HFFc6 (cell line): ENCODE results near the gene TRAPPC8. TPM values are rescaled to one million over a fixed set of nuclear protein-coding genes. Genes with fewer than 3 reads are reported as not detected.
"Not testable (repeated sequence)": the region's sequence is repeated elsewhere in the genome, so short reads cannot be mapped to it uniquely, and the experiment has no call there.

Source experiments
- DNase-seq: peaks from one replicate; pipeline ENCODE4 v3.0.0-alpha.2; 2018
- H3K27ac Mint-ChIP-seq: 2 replicates; pipeline ENCODE4 v1.8.0; 2020; ENCODE audit warnings: mild to moderate bottlenecking, mixed read lengths
- H3K27me3 Mint-ChIP-seq: 2 replicates; pipeline ENCODE4 v1.8.0; 2021; ENCODE audit warnings: mild to moderate bottlenecking, moderate library complexity, mixed read lengths; ENCODE audit not compliant: insufficient read depth
- H3K36me3 Mint-ChIP-seq: 2 replicates; pipeline ENCODE4 v1.8.0; 2021; ENCODE audit warnings: low read depth, mixed read lengths
- H3K4me1 Mint-ChIP-seq: 2 replicates; pipeline ENCODE4 v1.8.0; 2020; ENCODE audit warnings: low read depth, mixed read lengths
- H3K4me3 Mint-ChIP-seq: 2 replicates; pipeline ENCODE4 v1.8.0; 2020; ENCODE audit warnings: mild to moderate bottlenecking, moderate library complexity, mixed read lengths
- H3K9me3 Mint-ChIP-seq: 2 replicates; pipeline ENCODE4 v1.8.0; 2020; ENCODE audit warnings: mild to moderate bottlenecking, mixed read lengths
- CTCF ChIP-seq: fragments of 200-600 bp; sonication (generic); IDR thresholded peaks from 2 replicates; pipeline ENCODE4 v1.5.0; 2021; ENCODE audit warnings: antibody characterized with exemption, mild to moderate bottlenecking
- total RNA-seq, 6 experiments: library from RNA; stranded (reverse); fragmentation: NEBNext Ultra II Directional; extraction: Animal tissue kit (Norgen Biotek cat#: 25700); gene quantifications; 2 replicates in 1 of 6; 3 replicates in 5 of 6; pipeline ENCODE4 v1.2.3, GENCODE V29; 2021

Gene TRAPPC8
- total RNA-seq, 6 experiments from 2014 or later = 26.0 to 31.4 (median 29.1) TPM

DNA sequence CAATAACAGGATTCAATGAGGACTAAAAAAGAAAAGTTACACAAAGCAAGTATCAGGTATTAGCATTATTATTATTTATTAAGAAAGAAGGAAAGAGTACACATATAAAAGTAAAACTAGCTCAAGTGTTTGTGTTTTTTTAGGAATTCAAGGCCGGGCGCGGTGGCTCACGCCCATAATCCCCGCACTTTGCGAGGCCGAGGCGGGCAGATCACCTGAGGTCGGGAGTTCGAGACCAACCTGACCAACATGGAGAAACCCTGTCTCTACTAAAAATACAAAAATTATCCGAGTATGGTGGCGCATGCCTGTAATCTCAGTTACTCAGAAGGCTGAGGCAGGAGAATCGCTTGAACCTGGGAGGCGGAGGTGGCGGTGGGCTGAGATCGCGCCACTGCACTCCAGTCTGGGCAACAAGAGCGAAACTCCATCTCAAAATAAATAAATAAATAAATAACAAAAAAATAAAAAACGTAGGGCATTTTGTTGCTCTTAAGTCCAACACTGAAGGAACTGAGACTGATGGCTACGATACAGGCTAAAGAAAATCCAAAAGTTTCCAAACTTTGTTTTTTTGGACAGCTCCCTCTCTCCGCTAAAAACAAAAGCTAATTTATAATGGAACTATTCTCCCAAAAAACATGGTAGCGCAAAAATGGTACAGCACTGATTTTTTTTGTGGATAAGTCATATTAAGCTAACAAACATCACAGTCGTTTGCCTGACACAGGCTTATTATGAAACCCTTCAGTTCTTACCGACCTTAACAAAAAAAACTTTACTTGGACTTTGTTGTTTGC, 1.7 kb downstream of the TRAPPC8 start:
- Mint-ChIP-seq H3K9me3 (no peaks in the 10 kb centered on the region), H3K27me3 (peaks cover 2% of the 10 kb centered on the region), H3K4me1 (peaks cover 34% of the 10 kb centered on the region), H3K27ac (peak overlapping the region; percentile 11; the same call in 1 of the 2 replicates), H3K4me3 (peak overlapping the region; percentile 98), H3K36me3 (peaks cover 14% of the 10 kb centered on the region)
- DNase-seq = no peak
- TF ChIP-seq CTCF = no peak

DNA sequence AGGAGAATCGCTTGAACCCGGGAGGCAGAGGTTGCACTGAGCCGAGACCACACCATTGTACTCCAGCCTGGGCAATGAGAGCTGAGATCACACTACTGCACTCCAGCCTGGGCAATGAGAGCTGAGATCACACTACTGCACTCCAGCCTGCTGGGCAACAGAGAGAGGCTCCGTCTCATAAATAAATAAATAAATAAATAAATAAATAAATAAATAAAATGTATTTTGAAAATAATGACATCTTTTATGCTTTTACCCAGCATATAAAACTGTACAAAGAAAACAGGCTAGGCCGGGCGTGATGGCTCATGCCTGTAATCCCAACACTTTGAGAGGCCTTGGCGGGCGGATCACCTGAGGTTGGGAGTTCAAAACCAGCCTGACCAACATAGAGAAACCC, 8.2 kb downstream of the TRAPPC8 start:
- H3K4me1 Mint-ChIP-seq = peaks cover 27% of the 10 kb centered on the region
- H3K4me3 Mint-ChIP-seq, H3K9me3 Mint-ChIP-seq, H3K36me3 Mint-ChIP-seq, H3K27ac Mint-ChIP-seq, H3K27me3 Mint-ChIP-seq, DNase-seq: not testable (repeated sequence)

DNA sequence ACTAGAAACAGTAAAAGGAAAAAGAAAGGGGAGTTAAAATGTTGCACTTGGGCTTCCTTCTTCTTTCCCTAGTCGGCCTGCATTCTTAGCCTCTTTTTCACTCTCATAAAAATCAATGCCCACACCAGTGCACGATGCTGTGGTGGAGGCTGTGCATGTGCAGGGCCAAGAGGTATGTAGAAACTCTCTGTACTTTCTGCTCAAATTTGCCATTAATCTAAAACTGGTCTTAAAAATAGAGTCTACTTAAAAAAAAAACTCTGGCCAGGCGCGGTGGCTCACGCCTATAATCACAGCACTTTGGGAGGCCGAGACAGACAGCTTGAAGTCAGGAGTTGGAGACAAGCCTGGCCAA, 11.1 kb downstream of the TRAPPC8 start:
- peak overlapping the region; percentile 49; the same call in 1 of the 2 replicates for H3K4me3 Mint-ChIP-seq
- peak; percentile 74 for DNase-seq
- H3K9me3 Mint-ChIP-seq = no peaks in the 10 kb centered on the region
- TF ChIP-seq CTCF = no peak
- H3K27me3 Mint-ChIP-seq = no peaks in the 10 kb centered on the region
- H3K36me3 Mint-ChIP-seq = peaks cover 8% of the 10 kb centered on the region
- H3K4me1 Mint-ChIP-seq = peaks cover 25% of the 10 kb centered on the region
- H3K27ac Mint-ChIP-seq = peak overlapping the region; percentile 83

DNA sequence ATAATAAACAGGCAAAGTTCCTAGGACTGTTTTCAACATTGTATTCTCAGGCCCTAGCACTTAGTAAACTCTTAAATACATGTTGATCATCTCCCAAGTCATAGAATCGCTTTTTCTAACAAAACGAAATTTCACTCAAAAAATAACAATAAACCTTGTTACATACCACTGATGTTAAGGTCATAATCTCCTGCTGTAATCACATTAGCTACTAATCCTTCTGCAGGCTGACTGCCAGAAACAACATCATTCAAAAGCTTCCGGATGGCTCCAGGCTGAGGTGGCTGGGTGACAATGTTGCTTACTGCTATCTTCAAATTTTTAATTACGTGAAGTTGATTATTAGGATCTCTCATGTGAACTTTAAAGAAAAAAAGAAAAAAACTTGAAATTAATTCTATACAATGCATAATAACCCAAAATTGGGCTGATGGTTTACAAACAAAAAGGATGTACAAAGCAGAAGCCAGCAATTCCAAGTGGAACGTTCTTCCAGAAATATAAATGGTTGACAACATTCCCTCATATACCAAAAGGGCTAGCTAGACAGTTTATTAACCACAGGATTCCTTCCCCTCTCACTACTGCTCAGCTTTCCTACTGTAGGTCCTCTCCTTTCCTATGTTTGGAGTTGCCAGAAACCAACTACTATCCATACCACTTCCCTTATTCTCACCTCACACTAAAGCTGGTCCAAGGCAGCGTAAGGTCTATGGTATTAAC, 11.6 kb downstream of the TRAPPC8 start:
- Mint-ChIP-seq H3K27me3 (no peaks in the 10 kb centered on the region), H3K4me3 (peak overlapping the region; percentile 49), H3K27ac (peak overlapping the region; percentile 83), H3K4me1 (peaks cover 25% of the 10 kb centered on the region), H3K36me3 (peaks cover 13% of the 10 kb centered on the region), H3K9me3 (no peaks in the 10 kb centered on the region)
- peak; percentile 55 for DNase-seq
- no peak for TF ChIP-seq CTCF

GRCh38 chr18:31929273-31929672, 13.7 kb downstream of the TRAPPC8 start:
- no peak overlapping the region for H3K4me3 Mint-ChIP-seq
- H3K9me3 Mint-ChIP-seq = no peaks in the 10 kb centered on the region
- H3K27ac Mint-ChIP-seq = no peak overlapping the region
- DNase-seq = no peak
- H3K27me3 Mint-ChIP-seq = no peaks in the 10 kb centered on the region
- H3K4me1 Mint-ChIP-seq = peaks cover 25% of the 10 kb centered on the region
- TF ChIP-seq CTCF = no peak
- H3K36me3 Mint-ChIP-seq = peaks cover 18% of the 10 kb centered on the region

GRCh38 chr18:31926988-31927387, 15.9 kb downstream of the TRAPPC8 start:
- not testable (repeated sequence) for H3K4me3 Mint-ChIP-seq, H3K27ac Mint-ChIP-seq, DNase-seq, H3K9me3 Mint-ChIP-seq, H3K27me3 Mint-ChIP-seq
- H3K36me3 Mint-ChIP-seq = peaks cover 18% of the 10 kb centered on the region
- peaks cover 18% of the 10 kb centered on the region for H3K4me1 Mint-ChIP-seq
